ENCODE results near the gene MYH7B. TPM values are rescaled to one million over a fixed set of nuclear protein-coding genes. Genes with fewer than 3 reads are reported as not detected.
A peak's percentile ranks its signal among the peaks of the same experiment; 100 is the strongest.

The MYH7B gene
- total RNA-seq, 3 donors from 2014 or later = 0.76 to 1.9 (median 0.99) TPM

GRCh38 chr20:34951252-34951651 lies 4.4 kb upstream of the MYH7B start:
- DNase-seq (no peak), ATAC-seq (no peak)
- no peak for TF ChIP-seq CTCF (IDR thresholded peaks at IDR 0.05)
- Histone ChIP-seq H3K36me3 (ENCODE audit: low read depth) (no peaks in the 10 kb centered on the region), H3K9me3 (no peaks in the 10 kb centered on the region), H3K4me1 (ENCODE audit: low read depth) (peaks cover 30% of the 10 kb centered on the region), H3K4me3 (no peak overlapping the region)
- intact Hi-C loops (cut with DNase I, micrococcal nuclease) = no loop called here

- no peak overlapping the region for H3K4me3 ChIP-seq
- ATAC-seq = no peak
- H3K36me3 ChIP-seq (ENCODE audit: low read depth) = no peaks in the 10 kb centered on the region
- DNase-seq = peak in 1 of 3 donors; percentile 46
- no peak for TF ChIP-seq CTCF (IDR thresholded peaks at IDR 0.05)
- H3K4me1 ChIP-seq (ENCODE audit: low read depth) = peaks cover 27% of the 10 kb centered on the region
- intact Hi-C loops (cut with DNase I, micrococcal nuclease) = no loop called here
- H3K9me3 ChIP-seq = no peaks in the 10 kb centered on the region
Observed at GRCh38 chr20:34951652-34952051, 4.0 kb upstream of the MYH7B start.

- DNase-seq (no peak), ATAC-seq (no peak)
- Histone ChIP-seq H3K4me1 (ENCODE audit: low read depth) (peaks cover 26% of the 10 kb centered on the region), H3K9me3 (no peaks in the 10 kb centered on the region), H3K4me3 (no peak overlapping the region), H3K36me3 (ENCODE audit: low read depth) (no peaks in the 10 kb centered on the region)
- intact Hi-C loops (cut with DNase I, micrococcal nuclease) = no loop called here
- no peak for TF ChIP-seq CTCF (IDR thresholded peaks at IDR 0.05)
Observed at GRCh38 chr20:34952671-34953070, 3.0 kb upstream of the MYH7B start.

GRCh38 chr20:34953960-34954359 lies 1.7 kb upstream of the MYH7B start:
- H3K4me1 ChIP-seq (ENCODE audit: low read depth) = peaks cover 21% of the 10 kb centered on the region
- ATAC-seq = no peak
- TF ChIP-seq CTCF (IDR thresholded peaks at IDR 0.05) = no peak
- no peak overlapping the region for H3K4me3 ChIP-seq
- H3K9me3 ChIP-seq = no peaks in the 10 kb centered on the region
- intact Hi-C loops (cut with DNase I, micrococcal nuclease) = loop anchor here in 1 of 2 donors (2.0 kb wide), 1 partner anchor 79 kb away; no protein-coding TSS in a partner anchor
- no peaks in the 10 kb centered on the region for H3K36me3 ChIP-seq (ENCODE audit: low read depth)
- no peak for DNase-seq

GRCh38 chr20:34954904-34955230 lies 801 bp upstream of the MYH7B start:
- ATAC-seq = peak; percentile 38

More at GRCh38 chr20:34954904-34955230, 801 bp upstream of the MYH7B start:
- Histone ChIP-seq H3K9me3 (no peaks in the 10 kb centered on the region), H3K4me3 (peak overlapping the region; percentile 37), H3K36me3 (ENCODE audit: low read depth) (no peaks in the 10 kb centered on the region), H3K4me1 (ENCODE audit: low read depth) (peaks cover 20% of the 10 kb centered on the region)
- intact Hi-C loops (cut with DNase I, micrococcal nuclease) = loop anchor here in 1 of 2 donors (2.0 kb wide), 1 partner anchor 80 kb away; no protein-coding TSS in a partner anchor
- no peak for TF ChIP-seq CTCF (IDR thresholded peaks at IDR 0.05)
- peak; percentile 52 to 67 (median 62) for DNase-seq

All from mucosa of descending colon (tissue), 3 donors.